Prostate gland (tissue), 2 donors: ENCODE results near the gene RHBDL1.

ENCODE experiments used
- POLR2A ChIP-seq: fragments of 450-650 bp; IDR thresholded peaks from one replicate; pipeline ENCODE4 v1.6.1; 2016; ENCODE audit warnings: antibody characterized with exemption, mild to moderate bottlenecking
- TF ChIP-seq, protein P1 (sequence below), 4 experiments: fragments of 200-600 bp in 2 of 4; fragments of 450-650 bp in 2 of 4; sonication (generic) in 2 of 4; IDR thresholded peaks; 1 replicate in 3 of 4; 2 replicates in 1 of 4; pipeline ENCODE4 v1.5.1; 2016 to 2019; ENCODE audit warnings: antibody characterized with exemption in 4 of 4, mild to moderate bottlenecking in 2 of 4, moderate library complexity in 2 of 4

DNA sequence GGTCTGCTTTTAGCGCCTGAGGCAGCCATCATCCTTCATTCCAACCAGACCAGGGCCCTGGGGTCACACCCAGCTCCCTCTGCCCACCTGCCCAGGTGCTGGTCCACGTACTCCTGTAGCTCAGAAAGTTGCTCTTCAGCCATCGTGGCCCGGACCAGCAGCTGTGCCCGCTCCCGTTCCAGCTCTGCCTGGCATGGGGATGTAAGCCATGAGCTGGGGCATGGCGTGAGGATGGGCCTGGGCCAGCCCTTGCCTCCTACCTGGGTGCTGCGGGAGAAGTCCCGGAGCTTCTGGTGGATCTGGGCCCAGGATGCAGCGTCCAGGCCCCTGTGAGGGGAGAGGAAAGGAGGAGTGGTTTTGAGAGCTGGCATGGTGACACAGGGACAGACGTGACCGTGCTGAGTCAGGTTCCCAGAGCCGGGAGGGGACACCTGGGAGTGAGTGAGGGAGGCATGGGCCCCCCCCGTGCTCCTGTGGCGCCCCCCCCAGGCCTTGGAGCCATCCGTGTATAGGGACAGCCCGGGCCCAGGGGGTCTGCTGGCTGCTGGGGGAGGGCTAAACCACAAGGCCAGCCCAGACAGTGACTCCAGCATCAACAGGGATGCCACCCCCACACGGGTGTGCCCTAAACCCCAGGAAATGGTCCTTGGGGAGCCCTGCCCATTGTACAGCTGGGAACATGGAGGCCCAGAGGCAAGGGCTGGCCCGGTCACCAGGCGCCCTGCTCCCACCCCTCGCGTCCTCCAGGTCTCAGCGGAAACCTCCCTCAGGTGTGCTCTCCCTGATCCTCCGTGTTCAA, 47.6 kb downstream of the RHBDL1 start:
- TF ChIP-seq, protein P1, sequence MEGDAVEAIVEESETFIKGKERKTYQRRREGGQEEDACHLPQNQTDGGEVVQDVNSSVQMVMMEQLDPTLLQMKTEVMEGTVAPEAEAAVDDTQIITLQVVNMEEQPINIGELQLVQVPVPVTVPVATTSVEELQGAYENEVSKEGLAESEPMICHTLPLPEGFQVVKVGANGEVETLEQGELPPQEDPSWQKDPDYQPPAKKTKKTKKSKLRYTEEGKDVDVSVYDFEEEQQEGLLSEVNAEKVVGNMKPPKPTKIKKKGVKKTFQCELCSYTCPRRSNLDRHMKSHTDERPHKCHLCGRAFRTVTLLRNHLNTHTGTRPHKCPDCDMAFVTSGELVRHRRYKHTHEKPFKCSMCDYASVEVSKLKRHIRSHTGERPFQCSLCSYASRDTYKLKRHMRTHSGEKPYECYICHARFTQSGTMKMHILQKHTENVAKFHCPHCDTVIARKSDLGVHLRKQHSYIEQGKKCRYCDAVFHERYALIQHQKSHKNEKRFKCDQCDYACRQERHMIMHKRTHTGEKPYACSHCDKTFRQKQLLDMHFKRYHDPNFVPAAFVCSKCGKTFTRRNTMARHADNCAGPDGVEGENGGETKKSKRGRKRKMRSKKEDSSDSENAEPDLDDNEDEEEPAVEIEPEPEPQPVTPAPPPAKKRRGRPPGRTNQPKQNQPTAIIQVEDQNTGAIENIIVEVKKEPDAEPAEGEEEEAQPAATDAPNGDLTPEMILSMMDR (IDR thresholded peaks at IDR 0.05): no peak
- TF ChIP-seq POLR2A: no peak
